Kidney epithelial cell (primary cell): ENCODE results near the gene RGS11. TPM values are rescaled to one million over a fixed set of nuclear protein-coding genes. Genes with fewer than 3 reads are reported as not detected.

ENCODE experiments used
- DNase-seq: peaks from one replicate; pipeline ENCODE4 v3.0.0-alpha.2; 2010; ENCODE audit warnings: low read depth
- H3K27me3 ChIP-seq: 2 replicates; pipeline ENCODE4 v1.6.0; 2011; ENCODE audit warnings: low read length; ENCODE audit not compliant: control insufficient read depth, insufficient read depth
- H3K36me3 ChIP-seq: 2 replicates; pipeline ENCODE4 v1.5.1; 2011; ENCODE audit warnings: low read length; ENCODE audit not compliant: control insufficient read depth, insufficient read depth
- H3K4me3 ChIP-seq: 2 replicates; pipeline ENCODE4 v1.5.1; 2011; ENCODE audit warnings: low read depth, mild to moderate bottlenecking, control low read depth, low read length
- CTCF ChIP-seq: IDR thresholded peaks from 2 replicates; pipeline ENCODE4 v1.5.1; 2011; ENCODE audit warnings: mild to moderate bottlenecking, moderate library complexity, low read length, control low read depth, inconsistent platforms; ENCODE audit not compliant: insufficient read depth, poor library complexity, severe bottlenecking
- total RNA-seq: library from RNA; depleted of rRNA; stranded (reverse); fragments of >200 nt; gene quantifications from 2 replicates; pipeline ENCODE4 v1.2.3, GENCODE V29; 2015

The RGS11 gene
- total RNA-seq: 0.21 TPM in 1 of 2 replicates, not detected in the other

- TF ChIP-seq CTCF: no peak
- Histone ChIP-seq H3K36me3 (no peaks in the 10 kb centered on the region), H3K27me3 (peaks cover 57% of the 10 kb centered on the region), H3K4me3 (peak within 1 kb of the TSS; percentile 11)
- DNase-seq: no peak
Observed at GRCh38 chr16:275786-276232, at the start of gene RGS11. Gene RGS11 (minus strand): TSS chr16:275944. CDS start chr16:275911, 33 bp downstream.

GRCh38 chr16:324451-325334, 48.9 kb upstream of the RGS11 start:
- TF ChIP-seq CTCF: no peak
- Histone ChIP-seq H3K4me3 (no peak overlapping the region), H3K27me3 (no peaks in the 10 kb centered on the region), H3K36me3 (no peaks in the 10 kb centered on the region)
- no peak for DNase-seq

- Histone ChIP-seq H3K4me3 (no peak overlapping the region), H3K27me3 (no peaks in the 10 kb centered on the region), H3K36me3 (no peaks in the 10 kb centered on the region)
- TF ChIP-seq CTCF: no peak
- DNase-seq: no peak
Observed at GRCh38 chr16:324201-324450, 48.4 kb upstream of the RGS11 start.

GRCh38 chr16:322476-323143, 46.9 kb upstream of the RGS11 start:
- no peak for TF ChIP-seq CTCF
- Histone ChIP-seq H3K27me3 (no peaks in the 10 kb centered on the region), H3K4me3 (no peak overlapping the region), H3K36me3 (no peaks in the 10 kb centered on the region)
- no peak for DNase-seq

GRCh38 chr16:321532-321931, 45.8 kb upstream of the RGS11 start:
- no peaks in the 10 kb centered on the region for H3K36me3 ChIP-seq
- no peaks in the 10 kb centered on the region for H3K27me3 ChIP-seq

More at GRCh38 chr16:321532-321931, 45.8 kb upstream of the RGS11 start:
- H3K4me3 ChIP-seq: no peak overlapping the region
- no peak for TF ChIP-seq CTCF
- DNase-seq: no peak
